Cerebellar cortex (tissue), 1 donor: ENCODE results near the gene ERBB2.
"Not testable (repeated sequence)": the region's sequence is repeated elsewhere in the genome, so short reads cannot be mapped to it uniquely, and the experiment has no call there.

Experiments used
- DNase-seq: peaks from one replicate; pipeline ENCODE4 v3.0.0-alpha.2; 2015; ENCODE audit warnings: low spot score

Gene ERBB2

DNA sequence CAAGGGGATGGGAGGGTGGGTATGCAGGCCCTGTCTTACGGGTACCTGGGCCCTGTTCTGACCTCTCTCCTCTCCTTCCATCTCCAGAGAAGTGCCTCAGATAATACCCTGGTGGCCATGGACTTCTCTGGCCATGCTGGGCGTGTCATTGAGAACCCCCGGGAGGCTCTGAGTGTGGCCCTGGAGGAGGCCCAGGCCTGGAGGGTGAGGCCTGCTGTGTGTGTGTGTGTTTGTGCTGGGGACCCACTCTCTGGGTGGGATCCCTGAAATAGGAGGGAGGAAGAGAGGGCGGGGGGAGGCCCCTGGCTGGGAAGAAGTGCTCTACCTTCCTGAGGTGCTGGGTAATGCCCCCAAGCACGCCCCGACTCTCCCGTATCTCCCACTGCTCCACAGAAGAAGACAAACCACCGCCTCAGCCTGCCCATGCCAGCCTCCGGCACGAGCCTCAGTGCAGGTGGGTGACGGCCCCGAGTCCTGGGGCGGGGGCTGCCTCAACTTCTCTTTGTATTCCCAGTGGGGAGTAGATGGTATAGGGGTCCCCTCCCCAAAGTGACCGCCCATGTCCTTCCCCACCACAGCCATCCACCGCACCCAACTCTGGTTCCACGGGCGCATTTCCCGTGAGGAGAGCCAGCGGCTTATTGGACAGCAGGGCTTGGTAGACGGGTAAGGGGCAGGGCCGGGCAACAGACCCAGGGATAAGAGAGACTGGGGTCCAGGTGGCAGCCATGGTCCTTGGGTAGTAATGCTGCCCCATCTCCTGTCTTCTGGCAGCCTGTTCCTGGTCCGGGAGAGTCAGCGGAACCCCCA, 45.7 kb downstream of the ERBB2 start:
- no peak for DNase-seq

DNA sequence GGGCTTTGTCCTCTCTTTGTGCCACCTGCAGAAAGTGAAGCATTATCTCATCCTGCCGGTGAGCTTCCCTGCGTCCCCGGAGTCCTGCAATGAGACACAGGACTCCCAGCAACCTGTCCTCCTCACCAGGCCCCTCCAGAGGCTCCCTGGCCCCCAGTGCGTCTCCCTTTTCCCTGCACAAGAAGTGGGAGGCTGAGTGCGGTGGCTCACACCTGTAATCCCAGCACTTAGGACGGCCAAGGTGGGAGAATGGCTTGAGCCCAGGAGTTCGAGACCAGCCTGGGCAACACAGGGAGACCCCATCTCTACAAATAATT, 46.2 kb downstream of the ERBB2 start:
- DNase-seq: no peak

DNA sequence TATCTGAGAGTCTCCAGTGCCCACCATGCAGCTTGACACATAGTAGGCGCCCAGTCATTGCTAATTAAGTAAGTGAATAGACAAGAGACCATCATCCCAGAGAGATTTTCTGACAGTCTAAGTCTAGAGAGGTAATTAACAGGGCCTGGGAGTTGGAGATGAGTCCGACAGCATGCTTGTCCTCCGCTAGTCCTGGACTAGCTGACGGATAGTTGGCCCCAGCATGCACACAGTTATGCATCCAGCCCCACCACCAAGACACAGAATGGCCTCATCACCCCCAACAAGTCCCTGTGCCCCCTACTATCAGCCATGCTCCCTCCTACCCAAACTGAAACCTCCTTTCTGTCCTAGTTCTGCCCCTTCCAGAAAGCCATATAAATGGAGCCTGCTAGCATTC, 47.9 kb downstream of the ERBB2 start:
- no peak for DNase-seq

DNA sequence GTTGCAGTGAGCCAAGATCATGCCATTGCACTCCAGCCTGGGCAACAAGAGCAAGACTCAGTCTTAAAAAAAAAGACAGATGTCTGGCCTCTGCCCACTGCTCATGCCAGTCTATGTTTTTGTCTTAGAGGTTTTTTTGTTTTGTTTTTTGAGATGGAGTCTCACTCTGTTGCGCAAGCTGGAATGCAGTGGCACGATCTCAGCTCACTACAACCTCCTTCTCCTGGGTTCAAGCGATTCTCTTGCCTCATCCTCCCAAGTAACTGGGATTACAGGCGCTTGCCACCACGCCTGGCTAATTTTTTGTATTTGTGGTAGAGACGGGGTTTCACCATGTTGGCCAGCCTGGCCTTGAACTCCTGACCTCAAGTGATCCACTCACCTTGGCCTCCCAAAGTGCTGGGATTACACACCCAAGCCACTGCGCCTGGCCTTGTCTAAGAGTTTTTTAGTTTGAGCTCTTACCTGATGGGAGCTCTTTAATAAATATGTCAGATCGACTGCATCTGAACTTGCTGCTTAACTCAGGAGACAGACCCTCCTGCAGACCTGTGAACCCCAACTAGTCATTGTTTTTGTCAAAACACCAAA, 48.7 kb downstream of the ERBB2 start:
- not testable (repeated sequence) for DNase-seq

DNA sequence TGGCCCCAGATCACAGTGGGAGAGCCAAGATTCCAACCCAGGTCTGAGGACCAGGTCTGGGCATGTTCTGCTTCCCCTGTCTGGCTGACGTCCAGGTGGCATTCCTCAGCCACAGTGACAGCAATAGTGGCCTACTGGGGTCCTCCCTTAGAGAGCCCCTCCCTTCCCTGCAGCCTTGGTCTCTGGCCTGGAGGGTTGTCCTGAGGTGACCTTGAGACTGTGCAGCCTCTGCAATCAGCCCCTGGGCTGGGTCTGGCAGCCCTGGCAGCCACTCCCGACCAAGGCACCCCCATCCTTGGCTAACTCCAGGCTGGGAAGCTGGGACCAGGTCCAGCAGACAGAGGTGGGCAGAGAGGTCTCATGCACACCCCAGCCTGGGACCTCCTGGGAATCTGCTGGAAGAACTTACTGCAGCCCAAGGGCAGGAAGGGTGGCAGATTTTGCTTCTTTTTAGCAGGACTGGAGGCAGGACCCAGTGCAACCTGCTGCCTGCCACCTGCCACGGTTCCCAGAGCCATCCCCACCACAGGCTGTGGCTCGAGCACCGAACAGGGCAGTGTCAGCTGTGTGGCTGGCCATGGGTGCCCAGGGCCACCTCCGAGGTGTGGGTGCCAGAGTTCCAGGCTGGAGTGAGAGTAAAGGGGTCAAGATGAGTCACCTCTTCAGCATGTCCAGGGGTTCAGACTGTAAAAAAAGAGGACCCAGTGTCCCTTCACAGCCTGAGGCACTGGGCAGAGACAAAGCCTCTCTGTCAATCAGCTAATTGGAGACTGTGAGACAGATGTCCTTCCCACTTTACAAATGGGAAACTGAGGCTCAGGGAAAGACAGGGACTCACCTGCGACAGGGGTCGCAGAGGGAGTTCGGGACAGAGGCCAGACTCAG, 50.5 kb downstream of the ERBB2 start:
- DNase-seq: no peak

DNA sequence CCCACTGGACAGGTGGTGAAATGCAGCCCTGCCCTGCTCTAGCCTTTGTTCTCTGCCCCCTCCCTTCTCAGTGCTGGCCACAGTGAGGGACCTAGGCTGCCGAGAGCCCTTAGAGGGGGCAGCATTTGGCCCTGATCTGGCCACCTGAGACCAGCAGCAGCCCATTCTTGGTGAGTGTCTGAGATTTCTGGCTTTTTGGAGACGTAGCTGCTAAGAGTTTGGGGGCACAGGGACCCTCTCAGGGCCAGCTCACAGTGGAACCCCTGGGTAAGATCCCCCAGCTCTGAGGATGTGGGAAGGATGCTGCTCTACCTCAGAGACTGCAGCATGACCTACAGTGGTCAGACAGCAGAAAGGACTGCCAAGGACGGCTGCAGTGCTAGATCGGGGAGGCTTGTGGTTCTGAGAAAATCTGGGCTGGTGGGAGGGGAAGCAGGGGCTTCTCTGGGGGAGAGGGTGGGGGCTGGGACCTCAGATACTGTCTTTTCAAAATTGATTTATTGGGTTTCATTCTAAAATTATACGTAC, 51.2 kb downstream of the ERBB2 start:
- DNase-seq: no peak

DNA sequence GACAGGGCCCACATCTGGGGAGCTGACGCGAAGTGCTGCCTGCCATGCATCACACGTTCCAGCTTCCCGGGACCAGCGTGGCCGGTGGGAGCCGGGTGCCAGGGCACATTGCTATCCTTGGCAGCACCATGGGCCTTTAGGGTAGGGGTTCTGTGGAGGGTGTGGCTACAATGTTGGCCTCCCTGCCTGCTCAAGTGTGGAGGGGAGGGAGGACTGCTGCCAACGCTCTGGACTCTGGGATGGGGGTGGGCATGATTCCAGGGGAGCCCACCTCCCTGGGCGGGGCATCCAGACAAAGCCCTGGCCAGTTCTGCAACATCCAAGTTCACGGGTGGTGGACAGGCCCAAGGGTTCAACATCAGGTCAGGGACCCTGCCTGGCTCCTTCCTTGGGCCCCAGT, 51.8 kb downstream of the ERBB2 start:
- no peak for DNase-seq

DNA sequence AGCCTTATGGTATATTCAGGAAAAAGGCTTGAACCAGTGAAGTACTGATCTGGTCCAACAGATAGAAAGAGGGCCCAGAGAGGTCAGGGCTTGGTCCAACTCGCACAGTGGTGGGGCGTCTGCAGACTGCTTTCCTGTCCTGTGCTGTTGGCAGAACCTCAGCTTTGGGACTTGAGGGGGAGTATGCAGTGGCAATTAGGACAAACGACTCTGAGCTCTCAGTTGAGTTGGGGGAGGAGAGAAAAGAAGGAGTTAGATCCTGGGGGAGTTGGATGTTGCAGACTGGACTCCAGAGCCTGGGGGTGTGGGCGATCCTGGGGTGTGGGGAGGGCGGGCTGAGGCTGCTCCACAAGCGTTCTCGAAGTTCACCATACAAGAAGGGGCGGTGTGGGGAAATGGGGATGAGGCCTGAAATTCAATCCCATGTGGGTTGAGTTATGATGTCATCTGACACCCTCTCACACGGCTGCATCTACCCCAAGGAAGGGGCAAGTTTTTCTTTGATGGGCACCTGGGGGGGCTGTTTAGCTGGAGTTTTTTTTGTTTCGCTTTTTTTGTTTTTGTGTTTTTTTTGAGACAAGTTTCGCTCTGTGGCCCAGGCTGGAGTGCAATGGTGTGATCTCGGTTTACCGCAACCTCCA, 52.5 kb downstream of the ERBB2 start:
- DNase-seq: no peak

DNA sequence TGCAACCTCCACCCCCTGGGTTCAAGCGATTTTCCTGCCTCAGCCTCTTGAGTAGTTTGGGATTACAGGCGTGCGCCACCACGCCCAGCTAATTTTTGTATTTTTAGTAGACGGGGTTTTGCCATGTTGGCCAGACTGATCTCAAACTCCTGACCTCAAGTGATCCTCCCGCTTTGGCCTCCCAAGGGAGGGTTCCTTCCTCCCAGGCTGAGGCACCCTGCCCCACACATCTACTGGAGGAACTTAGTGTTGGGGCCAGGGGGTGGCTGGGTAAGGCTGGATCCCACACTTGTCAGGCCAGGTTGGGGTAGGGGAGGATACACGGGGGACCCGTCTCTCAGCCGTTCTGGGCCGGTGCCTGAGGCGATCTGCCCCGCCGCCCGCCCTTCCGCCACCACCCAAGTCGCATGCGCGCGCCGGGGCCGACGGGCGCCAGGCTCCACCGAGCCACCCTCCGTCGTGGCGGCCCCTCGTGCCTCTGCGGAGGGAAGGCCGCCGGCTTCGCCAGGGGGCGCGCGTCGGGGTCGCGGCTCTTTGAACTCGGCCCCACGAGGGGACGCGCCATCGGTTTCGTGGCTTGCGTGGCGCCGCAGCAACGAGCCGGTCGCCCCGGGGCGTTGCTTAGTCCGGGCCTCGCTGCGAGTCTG, 53.8 kb downstream of the ERBB2 start:
- no peak for DNase-seq

DNA sequence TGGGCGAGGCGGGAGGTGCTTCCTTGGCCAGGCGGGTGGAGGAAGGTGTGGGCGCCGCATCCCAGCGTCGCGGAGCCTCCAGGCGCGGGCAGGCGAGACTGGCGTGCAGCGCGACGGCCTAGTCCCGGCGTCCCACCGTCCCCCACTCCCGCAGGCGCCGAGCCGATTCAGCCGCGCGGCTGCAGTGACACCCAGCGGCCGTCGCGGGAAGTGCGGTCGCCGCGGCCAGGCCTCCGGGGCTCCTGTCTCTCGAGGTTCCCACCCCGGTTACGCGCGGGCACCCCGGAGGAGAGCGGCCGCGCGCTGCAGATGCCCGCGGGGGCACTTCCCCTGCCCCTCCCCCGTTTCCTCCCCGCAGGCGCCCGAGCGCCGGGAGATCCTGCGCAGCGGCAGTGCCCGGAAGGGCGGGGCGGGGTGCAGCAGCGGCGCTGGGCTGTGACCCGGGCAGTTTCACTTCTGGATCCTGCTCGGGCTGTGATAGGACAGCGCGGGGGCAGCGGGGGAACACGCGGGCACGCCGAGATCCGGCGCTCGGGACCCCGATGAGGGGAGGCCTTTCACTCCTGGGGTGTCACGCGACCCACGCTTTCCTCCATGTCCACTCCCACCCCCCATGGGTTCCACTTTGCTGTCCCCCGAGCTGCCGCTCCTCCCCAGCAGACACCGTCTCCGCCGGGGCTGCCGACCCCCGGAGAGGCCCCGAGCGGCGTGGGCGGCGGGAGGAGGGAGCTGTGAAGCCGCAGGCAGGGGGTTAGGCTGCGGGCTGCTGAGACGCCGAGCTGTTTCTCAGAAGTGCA, 54.5 kb downstream of the ERBB2 start:
- DNase-seq: peak; percentile 63

DNA sequence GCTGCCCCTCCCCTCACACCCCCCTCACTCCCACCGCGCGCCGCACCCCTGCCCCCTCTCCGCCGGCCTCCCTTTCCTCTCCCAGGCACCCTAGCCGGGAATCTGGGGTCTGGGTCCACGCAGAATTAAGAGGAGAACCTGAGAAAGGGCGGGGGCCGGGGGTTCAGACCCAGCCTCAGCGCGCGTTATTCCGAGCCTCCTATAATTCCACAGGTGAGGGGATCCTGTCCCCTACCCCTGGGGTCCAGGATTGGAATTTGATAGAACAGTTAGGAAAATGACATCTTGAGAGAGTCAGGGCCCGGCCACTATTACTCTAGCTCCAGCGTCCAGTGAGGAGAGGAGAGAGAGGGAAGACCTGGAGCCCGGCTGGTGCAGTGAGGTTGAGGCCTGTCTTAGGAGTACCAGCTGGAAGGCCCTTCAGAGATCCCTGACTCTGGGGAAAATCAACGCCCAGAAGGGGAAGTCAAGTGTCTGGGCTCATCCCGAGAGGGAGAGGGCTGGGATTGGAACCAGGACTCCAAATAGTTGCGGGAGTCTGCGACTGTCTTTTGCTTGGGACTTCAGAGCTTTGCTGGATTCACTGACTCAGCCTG, 55.2 kb downstream of the ERBB2 start:
- peak; percentile 22 for DNase-seq

DNA sequence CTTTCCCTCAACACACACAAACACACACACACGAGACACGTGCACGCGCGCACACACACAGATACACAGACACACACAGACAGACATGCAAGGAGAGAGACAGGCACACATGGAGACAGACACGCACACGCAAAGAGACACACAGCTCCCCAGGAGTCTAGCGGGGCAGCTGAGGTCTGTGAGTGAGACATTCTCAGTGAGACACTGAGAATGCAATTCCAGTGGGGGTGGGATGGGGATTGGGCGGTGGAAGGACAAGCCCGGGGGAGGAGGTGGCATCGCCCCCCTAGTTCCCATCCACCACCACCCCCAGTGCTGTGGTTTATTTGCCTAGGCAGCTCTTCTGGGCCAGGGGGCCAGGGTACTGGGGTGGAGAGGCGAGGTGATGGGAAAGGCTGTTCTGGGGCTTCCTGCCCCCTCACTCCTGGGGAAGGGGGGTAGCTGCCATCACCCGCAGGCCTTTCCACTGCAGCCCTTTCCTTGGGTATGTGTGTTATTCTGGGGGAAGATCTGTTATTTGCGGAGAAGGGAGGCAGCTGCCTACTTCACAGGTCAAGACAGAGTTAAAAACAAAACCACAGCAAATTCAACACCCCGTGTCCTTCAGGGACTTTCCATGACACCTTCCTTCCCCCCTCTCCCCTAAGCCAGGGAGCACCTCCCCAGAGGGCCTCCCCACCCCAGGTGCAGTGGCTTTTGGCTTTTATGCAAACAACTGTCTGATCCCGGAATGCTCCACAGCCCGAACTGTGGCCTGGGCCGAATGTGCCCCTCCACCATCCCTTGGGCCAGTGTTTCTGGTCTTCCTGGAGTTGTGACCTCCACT, 55.9 kb downstream of the ERBB2 start:
- DNase-seq: no peak

DNA sequence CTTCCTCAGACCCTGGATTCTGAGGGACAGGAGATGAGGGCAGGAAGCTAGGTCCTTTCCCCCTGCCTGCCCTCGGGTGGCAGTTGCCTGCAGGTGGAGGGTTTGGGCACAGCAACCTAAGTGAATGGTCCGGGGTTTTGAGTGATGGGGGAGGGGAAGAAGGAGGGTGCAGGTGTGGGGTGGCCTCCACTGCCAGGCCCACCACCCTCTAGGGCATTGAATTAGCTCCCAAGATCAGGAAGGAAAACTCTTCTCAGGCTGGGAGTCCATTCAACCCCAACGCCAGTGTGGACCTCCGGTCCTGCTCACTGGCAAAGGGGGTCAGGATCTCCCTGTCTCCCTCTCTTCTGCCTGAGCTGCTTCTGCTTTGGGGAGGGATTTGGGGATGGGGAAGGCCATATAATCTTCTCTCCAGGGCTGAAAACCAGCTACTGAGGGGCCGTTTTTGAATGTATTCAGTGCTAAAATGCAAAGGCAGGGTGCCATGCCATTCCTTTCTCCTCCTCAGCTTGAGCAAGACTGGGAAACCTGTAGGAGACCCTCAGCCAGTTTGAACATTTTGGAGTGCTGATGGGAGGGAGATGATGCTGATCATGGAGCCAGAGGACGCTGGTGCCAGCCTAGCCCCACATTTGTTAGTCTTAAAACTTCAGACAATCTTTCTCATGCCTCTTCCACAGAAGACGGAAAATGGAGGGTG, 56.7 kb downstream of the ERBB2 start:
- no peak for DNase-seq

DNA sequence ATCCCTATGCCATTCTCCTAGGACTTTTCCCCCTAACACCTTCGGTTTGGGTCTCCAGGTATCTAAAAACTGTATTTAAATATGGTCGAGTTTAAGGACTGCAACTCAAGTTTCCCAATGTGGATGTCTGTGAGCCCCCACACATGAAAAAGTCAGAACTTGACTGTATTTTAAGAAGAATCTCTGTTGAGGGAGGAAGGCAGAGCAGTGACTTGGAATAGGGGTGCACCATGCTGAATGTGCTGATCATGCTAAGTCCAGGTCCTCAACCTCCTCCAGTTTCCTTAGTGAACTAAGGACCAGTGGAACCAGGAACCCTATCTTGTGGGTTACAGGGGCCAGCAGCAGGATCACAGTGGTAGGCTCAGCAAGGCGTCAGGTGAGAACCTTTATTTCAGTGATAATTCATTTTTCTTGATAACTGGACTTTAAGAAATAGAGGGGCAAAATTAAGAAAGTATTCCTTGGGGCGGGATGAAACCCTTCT, 57.4 kb downstream of the ERBB2 start:
- no peak for DNase-seq

DNA sequence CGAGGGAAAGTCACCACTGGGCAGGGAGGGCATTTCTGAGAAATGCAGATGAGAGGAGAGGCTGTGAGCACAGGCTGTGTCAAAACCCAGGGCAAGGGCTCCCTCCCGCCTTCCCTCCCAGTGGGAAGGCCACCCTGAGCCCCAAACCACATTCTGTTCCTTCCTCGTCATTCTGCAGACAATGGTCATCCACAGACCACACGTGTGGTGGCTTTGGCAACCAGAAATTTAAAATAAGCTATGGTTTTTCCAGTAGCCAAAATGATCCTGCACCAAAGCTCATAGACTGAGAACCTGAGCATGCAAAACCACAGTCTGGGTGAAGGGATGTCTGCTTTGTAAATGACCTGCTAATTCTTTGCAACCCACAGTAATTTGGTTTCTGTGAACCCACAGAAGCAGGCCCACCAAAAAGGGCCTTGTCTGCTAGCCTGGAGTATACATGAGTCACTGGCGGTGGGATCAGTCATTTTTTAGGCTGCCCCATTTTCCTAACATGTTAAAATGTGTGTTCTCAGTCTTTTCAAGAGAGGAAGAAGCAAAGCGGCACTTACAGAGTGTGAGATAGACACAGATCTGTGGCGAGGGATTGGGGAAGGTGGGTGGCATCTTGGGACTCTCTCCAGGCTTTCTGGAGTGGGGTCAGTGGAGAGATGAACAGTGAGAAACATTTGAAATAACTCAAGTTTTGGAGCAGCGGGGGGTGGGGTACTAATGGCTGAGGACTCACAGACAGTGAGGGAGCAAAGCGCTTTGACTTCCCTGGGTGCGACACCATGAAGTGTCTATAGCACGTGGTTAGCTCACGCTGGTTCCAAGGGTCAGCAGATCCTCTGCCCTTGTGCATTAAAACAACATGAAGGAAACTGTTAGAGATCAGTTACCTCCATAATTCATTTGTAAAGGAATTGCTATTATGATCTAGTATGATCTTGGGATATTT, 58.3 kb downstream of the ERBB2 start:
- no peak for DNase-seq

DNA sequence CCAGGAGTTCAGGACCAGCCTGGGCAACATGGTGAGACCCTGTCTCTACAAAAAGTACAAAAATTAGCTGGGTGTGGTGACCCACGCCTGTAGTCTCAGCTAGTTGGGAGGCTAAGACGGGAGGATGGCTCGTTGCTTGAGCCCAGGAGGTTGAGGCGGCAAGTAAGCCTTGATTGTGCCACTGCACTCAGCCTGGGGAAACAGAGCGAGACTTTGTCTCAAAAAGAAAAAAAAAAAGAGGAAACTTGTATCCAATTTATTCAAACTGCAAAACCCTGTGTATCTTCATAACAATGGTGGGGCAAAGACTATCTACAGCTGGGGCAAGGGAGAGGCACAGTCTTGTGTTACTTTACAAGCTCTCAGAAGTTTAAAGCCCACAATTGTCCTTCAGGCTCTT, 59.3 kb downstream of the ERBB2 start:
- DNase-seq: no peak

DNA sequence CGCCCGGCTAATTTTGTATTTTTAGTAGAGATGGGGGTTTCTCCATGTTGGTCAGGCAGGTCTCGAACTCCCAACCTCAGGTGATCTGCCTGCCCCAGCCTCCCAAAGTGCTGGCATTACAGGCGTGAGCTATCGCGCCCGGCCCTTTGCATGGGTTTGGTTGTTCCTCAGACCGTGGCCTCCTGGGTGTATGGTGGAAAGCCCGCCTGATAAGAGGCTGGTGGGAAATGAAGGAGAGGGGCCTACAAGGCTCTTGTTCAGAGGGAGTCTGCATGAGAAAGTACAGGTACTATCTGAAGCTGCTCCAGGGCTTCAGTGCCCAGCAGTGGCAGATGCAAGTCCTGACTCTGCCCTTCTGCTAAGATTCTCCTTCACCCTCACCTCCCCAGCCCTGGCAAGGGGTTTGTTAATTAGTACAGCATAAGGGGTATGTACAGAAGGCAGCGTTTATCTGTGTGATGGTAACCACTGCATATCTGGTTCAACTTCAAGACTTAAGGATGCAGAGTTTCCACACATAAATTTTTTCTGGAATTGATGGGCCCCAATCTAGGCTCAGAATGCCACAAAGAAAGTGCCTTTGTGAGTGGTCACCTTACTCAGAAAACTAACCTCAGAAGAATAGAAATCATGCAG, 62.1 kb downstream of the ERBB2 start:
- DNase-seq: no peak
